GM13977 (cell line): ENCODE measurements around the gene MAPRE2.
"Not testable (repeated sequence)": the region's sequence is repeated elsewhere in the genome, so short reads cannot be mapped to it uniquely, and the experiment has no call there.

Source experiments
- DNase-seq: peaks from one replicate; pipeline ENCODE4 v3.0.0; 2012; ENCODE audit warnings: low spot score
- CTCF ChIP-seq: IDR thresholded peaks from 2 replicates; pipeline ENCODE4 v1.5.1; 2012; ENCODE audit warnings: mild to moderate bottlenecking, control low read depth; ENCODE audit not compliant: insufficient read depth; ENCODE audit errors: extremely low read depth, missing control alignments
- in situ Hi-C: fragments of 300-500 bp; cut with MboI; formaldehyde crosslinking; loops from one replicate; pipeline ENCODE4 v1.12.0; 2022; ENCODE audit warnings: low sequenced_read_pairs, low pct_unique_long_range_greater_than_20kb, mixed read lengths, inconsistent platforms; ENCODE audit not compliant: unreplicated experiment

The MAPRE2 gene

GRCh38 chr18:35106013-35106844 lies 65.0 kb downstream of the MAPRE2 start:
- in situ Hi-C loops, result no loop called here
- TF ChIP-seq CTCF, result no peak
- DNase-seq, result no peak

- no peak for TF ChIP-seq CTCF
- DNase-seq, result no peak
- in situ Hi-C loops, result no loop called here
Measured at GRCh38 chr18:35106845-35107148, 65.6 kb downstream of the MAPRE2 start.

GRCh38 chr18:35107216-35107615 lies 66.0 kb downstream of the MAPRE2 start:
- TF ChIP-seq CTCF, result no peak
- no peak for DNase-seq
- in situ Hi-C loops, result no loop called here

GRCh38 chr18:35108088-35108487 lies 66.9 kb downstream of the MAPRE2 start:
- DNase-seq, in situ Hi-C loops: not testable (repeated sequence)

- no peak for TF ChIP-seq CTCF
- DNase-seq, result no peak
- in situ Hi-C loops, result no loop called here
Measured at GRCh38 chr18:35110059-35110458, 68.8 kb downstream of the MAPRE2 start.

GRCh38 chr18:35110554-35111485 lies 69.6 kb downstream of the MAPRE2 start:
- no peak for TF ChIP-seq CTCF
- DNase-seq, result no peak
- in situ Hi-C loops, result no loop called here

- DNase-seq, result no peak
- in situ Hi-C loops, result no loop called here
- TF ChIP-seq CTCF, result no peak
Measured at GRCh38 chr18:35112696-35113095, 71.5 kb downstream of the MAPRE2 start.
